SH-SY5Y (cell line): ENCODE results near the gene RALY.

ENCODE experiments used
- GATA2 ChIP-seq: IDR thresholded peaks from 2 replicates; pipeline ENCODE4 v1.6.1; 2011; ENCODE audit warnings: mild to moderate bottlenecking, low read depth, low read length
- GATA3 ChIP-seq: IDR thresholded peaks from 2 replicates; pipeline ENCODE4 v1.6.1; 2011; ENCODE audit warnings: low read depth, mild to moderate bottlenecking, low read length, moderate library complexity

DNA sequence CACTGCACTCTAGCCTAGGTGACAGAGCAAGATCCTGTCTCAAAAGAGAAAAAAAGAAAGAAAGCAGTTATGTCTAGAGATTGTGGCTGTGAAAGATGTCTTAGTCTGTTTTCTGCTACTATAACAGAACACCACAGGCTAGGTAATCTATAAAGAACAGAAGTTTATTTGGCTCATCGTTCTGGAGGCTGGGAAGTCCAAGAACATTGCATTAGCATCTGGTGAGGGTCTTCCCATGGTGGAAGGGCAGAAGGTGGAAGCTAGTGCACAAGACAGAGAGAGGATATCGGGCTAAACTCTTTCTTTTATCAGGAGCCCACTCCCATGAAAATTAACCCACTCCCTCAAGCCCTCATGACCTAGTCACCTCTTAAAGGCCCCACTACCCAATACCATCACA lies 16.2 kb upstream of the RALY start:
- TF ChIP-seq GATA2 (no peak), GATA3 (no peak)
